ENCODE data around the gene HGD. TPM values are rescaled to one million over a fixed set of nuclear protein-coding genes. Genes with fewer than 3 reads are reported as not detected.

The HGD gene
- polyA plus RNA-seq, 1 donor (not counting 4 experiments of a cell fraction or from before 2014, with no cell fraction given): not detected

DNA sequence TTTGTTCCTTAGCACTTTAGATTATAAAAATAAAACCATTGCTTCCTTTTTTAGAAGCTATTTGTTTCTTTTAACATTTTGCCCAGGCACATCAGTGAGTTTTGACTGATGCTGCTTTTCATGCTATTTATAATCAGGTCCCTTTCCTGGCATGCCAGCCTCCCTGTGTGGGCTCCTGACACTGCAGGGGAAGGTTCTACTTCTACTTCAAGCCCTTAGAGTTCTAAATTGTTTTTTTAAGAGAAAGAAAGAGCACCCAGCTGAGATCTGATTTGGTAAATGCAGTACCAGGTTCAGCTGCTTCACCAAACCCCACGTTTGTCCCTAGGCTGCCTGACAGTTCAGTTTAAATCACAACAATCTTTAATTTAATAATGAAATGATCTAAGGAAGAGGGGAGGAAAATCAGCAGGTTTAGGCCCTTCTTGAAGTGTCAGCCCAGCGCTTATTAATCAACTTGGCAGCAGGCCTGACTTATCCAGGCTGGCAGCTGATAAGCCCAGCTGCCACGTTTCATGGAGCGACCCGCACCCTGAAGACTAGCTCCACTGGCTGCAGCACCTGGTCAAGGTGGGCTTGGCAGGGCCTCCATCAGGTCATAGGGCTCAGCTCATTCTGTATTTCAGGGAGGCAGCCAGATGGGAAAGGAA is 29.0 kb downstream of the HGD start:
- FAIRE-seq: no peak
- no peak for DNase-seq (ENCODE audit: low read depth, low spot score)
- H3K36me3 ChIP-seq (ENCODE audit: control insufficient read depth in 2 of 2, extremely low read depth in 1 of 2, insufficient read depth in 2 of 2, low read length in 2 of 2): no peaks in the 10 kb centered on the region
- no peaks in the 10 kb centered on the region for H3K27me3 ChIP-seq (ENCODE audit: control insufficient read depth, extremely low read depth, insufficient read depth, low read length)
- no peak overlapping the region for H3K4me3 ChIP-seq (ENCODE audit: control insufficient read depth in 2 of 3, extremely low read depth in 1 of 3, insufficient read depth in 2 of 3, low read depth in 1 of 3, low read length in 3 of 3)
- no peaks in the 10 kb centered on the region for H3K79me2 ChIP-seq (ENCODE audit: control insufficient read depth, insufficient read depth, low read length)
- no peak overlapping the region for H2AFZ ChIP-seq (ENCODE audit: control insufficient read depth, low read length)
- H3K27ac ChIP-seq (ENCODE audit: control insufficient read depth, insufficient read depth, low read length): no peak overlapping the region
- H3K9ac ChIP-seq (ENCODE audit: control insufficient read depth, extremely low read depth, insufficient read depth, low read length): no peak overlapping the region
- H3K9me1 ChIP-seq (ENCODE audit: control insufficient read depth, extremely low read depth, insufficient read depth, low read length): no peaks in the 10 kb centered on the region
- H3K4me2 ChIP-seq (ENCODE audit: control insufficient read depth, extremely low read depth, insufficient read depth, low read depth, low read length): no peak overlapping the region
- dilution Hi-C loops (cut with MboI; ENCODE audit: extremely low pct_ligation_motif_present, low sequenced_read_pairs): no loop called here
- no peaks in the 10 kb centered on the region for H3K4me1 ChIP-seq (ENCODE audit: control insufficient read depth, extremely low read depth, insufficient read depth, low read length)
- H3K9me3 ChIP-seq (ENCODE audit: control insufficient read depth, low read depth, low read length): no peaks in the 10 kb centered on the region
- no peak for TF ChIP-seq EZH2 (IDR thresholded peaks at IDR 0.05; ENCODE audit: low read length)
- TF ChIP-seq, protein P1, sequence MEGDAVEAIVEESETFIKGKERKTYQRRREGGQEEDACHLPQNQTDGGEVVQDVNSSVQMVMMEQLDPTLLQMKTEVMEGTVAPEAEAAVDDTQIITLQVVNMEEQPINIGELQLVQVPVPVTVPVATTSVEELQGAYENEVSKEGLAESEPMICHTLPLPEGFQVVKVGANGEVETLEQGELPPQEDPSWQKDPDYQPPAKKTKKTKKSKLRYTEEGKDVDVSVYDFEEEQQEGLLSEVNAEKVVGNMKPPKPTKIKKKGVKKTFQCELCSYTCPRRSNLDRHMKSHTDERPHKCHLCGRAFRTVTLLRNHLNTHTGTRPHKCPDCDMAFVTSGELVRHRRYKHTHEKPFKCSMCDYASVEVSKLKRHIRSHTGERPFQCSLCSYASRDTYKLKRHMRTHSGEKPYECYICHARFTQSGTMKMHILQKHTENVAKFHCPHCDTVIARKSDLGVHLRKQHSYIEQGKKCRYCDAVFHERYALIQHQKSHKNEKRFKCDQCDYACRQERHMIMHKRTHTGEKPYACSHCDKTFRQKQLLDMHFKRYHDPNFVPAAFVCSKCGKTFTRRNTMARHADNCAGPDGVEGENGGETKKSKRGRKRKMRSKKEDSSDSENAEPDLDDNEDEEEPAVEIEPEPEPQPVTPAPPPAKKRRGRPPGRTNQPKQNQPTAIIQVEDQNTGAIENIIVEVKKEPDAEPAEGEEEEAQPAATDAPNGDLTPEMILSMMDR (optimal IDR thresholded peaks at IDR 0.05 in 1 of 3, IDR thresholded peaks at IDR 0.05 in 1 of 3, conservative IDR thresholded peaks at IDR 0.05 in 1 of 3; ENCODE audit: extremely low read depth in 1 of 3, insufficient read depth in 2 of 3, low read length in 3 of 3): no peak
- H4K20me1 ChIP-seq (ENCODE audit: control insufficient read depth, extremely low read depth, insufficient read depth, low read length): no peaks in the 10 kb centered on the region

DNA sequence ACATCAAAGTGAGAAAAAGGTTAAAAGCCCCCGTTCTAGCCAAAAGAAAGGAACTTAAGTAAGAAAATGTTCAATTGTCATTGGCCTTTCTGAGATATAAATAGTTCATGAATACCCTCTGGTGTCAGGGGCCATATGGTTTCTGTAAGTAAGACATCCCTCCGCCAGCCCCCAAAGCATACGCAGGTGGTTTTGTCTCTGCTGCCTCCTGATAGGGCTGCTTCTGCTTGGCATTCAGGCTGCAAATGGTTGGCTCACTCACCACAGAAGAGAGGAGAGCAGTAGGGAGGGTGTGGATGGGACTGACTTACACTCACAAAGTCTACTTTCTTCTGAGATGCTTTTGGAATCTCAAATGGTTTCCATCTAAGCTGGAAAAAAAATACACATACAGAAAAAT is 29.8 kb downstream of the HGD start:
- Histone ChIP-seq H2AFZ (ENCODE audit: control insufficient read depth, low read length) (no peak overlapping the region), H3K9me1 (ENCODE audit: control insufficient read depth, extremely low read depth, insufficient read depth, low read length) (no peaks in the 10 kb centered on the region), H4K20me1 (ENCODE audit: control insufficient read depth, extremely low read depth, insufficient read depth, low read length) (no peaks in the 10 kb centered on the region), H3K4me3 (ENCODE audit: control insufficient read depth in 2 of 3, extremely low read depth in 1 of 3, insufficient read depth in 2 of 3, low read depth in 1 of 3, low read length in 3 of 3) (no peak overlapping the region), H3K4me2 (ENCODE audit: control insufficient read depth, extremely low read depth, insufficient read depth, low read depth, low read length) (no peak overlapping the region), H3K27ac (ENCODE audit: control insufficient read depth, insufficient read depth, low read length) (no peak overlapping the region), H3K4me1 (ENCODE audit: control insufficient read depth, extremely low read depth, insufficient read depth, low read length) (no peaks in the 10 kb centered on the region), H3K9me3 (ENCODE audit: control insufficient read depth, low read depth, low read length) (no peaks in the 10 kb centered on the region), H3K27me3 (ENCODE audit: control insufficient read depth, extremely low read depth, insufficient read depth, low read length) (no peaks in the 10 kb centered on the region), H3K79me2 (ENCODE audit: control insufficient read depth, insufficient read depth, low read length) (no peaks in the 10 kb centered on the region), H3K9ac (ENCODE audit: control insufficient read depth, extremely low read depth, insufficient read depth, low read length) (no peak overlapping the region), H3K36me3 (ENCODE audit: control insufficient read depth in 2 of 2, extremely low read depth in 1 of 2, insufficient read depth in 2 of 2, low read length in 2 of 2) (no peaks in the 10 kb centered on the region)
- dilution Hi-C loops (cut with MboI; ENCODE audit: extremely low pct_ligation_motif_present, low sequenced_read_pairs): no loop called here
- no peak for FAIRE-seq
- no peak for DNase-seq (ENCODE audit: low read depth, low spot score)
- TF ChIP-seq EZH2 (IDR thresholded peaks at IDR 0.05; ENCODE audit: low read length): no peak
- TF ChIP-seq, protein P1 (optimal IDR thresholded peaks at IDR 0.05 in 1 of 3, IDR thresholded peaks at IDR 0.05 in 1 of 3, conservative IDR thresholded peaks at IDR 0.05 in 1 of 3; ENCODE audit: extremely low read depth in 1 of 3, insufficient read depth in 2 of 3, low read length in 3 of 3): no peak
